ENCODE data around the gene AQP3.

Gene AQP3

GRCh38 chr9:33445389-33446239 lies 1.8 kb downstream of the AQP3 start:
- ChIA-PET CTCF (interaction anchor here (1.7 to 11.3 kb wide), 3 partner anchors 7 to 19 kb away, joined by 6 to 174 read pairs (median 7); no protein-coding TSS in a partner anchor), POLR2A (interaction anchor here (1.7 kb wide), 1 partner anchor 28 kb away, joined by 6 read pairs; the partner anchor contains the start of gene NOL6)
- no peak for DNase-seq (ENCODE audit: extremely low spot score)
- no peak for TF ChIP-seq CTCF (IDR thresholded peaks at IDR 0.05; ENCODE audit: control extremely low read depth, extremely low read depth, low read depth, missing control alignments)

GRCh38 chr9:33443464-33444154 lies 3.8 kb downstream of the AQP3 start:
- no peak for DNase-seq (ENCODE audit: extremely low spot score)
- CTCF ChIA-PET = interaction anchor here (1.7 to 2.5 kb wide), 3 partner anchors 9 to 24 kb away, joined by 6 to 14 read pairs (median 7); no protein-coding TSS in a partner anchor
- POLR2A ChIA-PET = interaction anchor here (0.7 kb wide), 1 partner anchor 20 kb away, joined by 4 read pairs; no protein-coding TSS in a partner anchor
- TF ChIP-seq CTCF (IDR thresholded peaks at IDR 0.05; ENCODE audit: control extremely low read depth, extremely low read depth, low read depth, missing control alignments) = no peak

- POLR2A ChIA-PET = no interaction called here
- no peak for TF ChIP-seq CTCF (IDR thresholded peaks at IDR 0.05; ENCODE audit: control extremely low read depth, extremely low read depth, low read depth, missing control alignments)
- CTCF ChIA-PET = interaction anchor here (2.3 to 2.5 kb wide), 2 partner anchors 16 to 24 kb away, joined by 7 to 14 read pairs; no protein-coding TSS in a partner anchor
- no peak for DNase-seq (ENCODE audit: extremely low spot score)
These were observed 4.3 kb downstream of the AQP3 start for GRCh38 chr9:33443047-33443446.

- no peak for TF ChIP-seq CTCF (IDR thresholded peaks at IDR 0.05; ENCODE audit: control extremely low read depth, extremely low read depth, low read depth, missing control alignments)
- ChIA-PET POLR2A (no interaction called here), CTCF (interaction anchor here (1.0 to 3.2 kb wide), 4 partner anchors 10 to 27 kb away, joined by 3 to 20 read pairs (median 14); no protein-coding TSS in a partner anchor)
- no peak for DNase-seq (ENCODE audit: extremely low spot score)
These were observed 5.3 kb downstream of the AQP3 start for GRCh38 chr9:33442125-33442524.

- ChIA-PET CTCF (interaction anchor here (1.2 to 3.2 kb wide), 3 partner anchors 12 to 26 kb away, joined by 4 to 20 read pairs (median 15); no protein-coding TSS in a partner anchor), POLR2A (no interaction called here)
- DNase-seq (ENCODE audit: extremely low spot score) = no peak
- no peak for TF ChIP-seq CTCF (IDR thresholded peaks at IDR 0.05; ENCODE audit: control extremely low read depth, extremely low read depth, low read depth, missing control alignments)
These were observed 6.8 kb downstream of the AQP3 start for GRCh38 chr9:33440609-33441008.

GRCh38 chr9:33440204-33440603 lies 7.2 kb downstream of the AQP3 start:
- TF ChIP-seq CTCF (IDR thresholded peaks at IDR 0.05; ENCODE audit: control extremely low read depth, extremely low read depth, low read depth, missing control alignments) = no peak
- ChIA-PET POLR2A (no interaction called here), CTCF (interaction anchor here (1.1 to 3.2 kb wide), 4 partner anchors 12 to 26 kb away, joined by 4 to 20 read pairs (median 11); no protein-coding TSS in a partner anchor)
- no peak for DNase-seq (ENCODE audit: extremely low spot score)

Measured in GM10248 (cell line).